ENCODE measurements around the gene NEUROG3.
A peak's percentile ranks its signal among the peaks of the same experiment; 100 is the strongest.
"Not testable (repeated sequence)": the region's sequence is repeated elsewhere in the genome, so short reads cannot be mapped to it uniquely, and the experiment has no call there.

Gene NEUROG3

GRCh38 chr10:69558559-69558958 is 14.7 kb downstream of the NEUROG3 start:
- no peak overlapping the region for H3K4me3 ChIP-seq
- H3K27ac ChIP-seq: no peak overlapping the region
- no peak for TF ChIP-seq Cebpa-rat (IDR thresholded peaks at IDR 0.05)
- no peaks in the 10 kb centered on the region for H3K9me3 ChIP-seq
- H3K36me3 ChIP-seq: no peaks in the 10 kb centered on the region
- peaks cover 7% of the 10 kb centered on the region for H3K4me1 ChIP-seq
- H3K9ac ChIP-seq: no peak overlapping the region
- 0 out of 2 replicates have a peak, but pooled peaks cover 3% of the 10 kb centered on the region for H3K27me3 ChIP-seq
- H4K20me1 ChIP-seq: no peaks in the 10 kb centered on the region
- peak overlapping the region; percentile 35 for H3K4me2 ChIP-seq

- Histone ChIP-seq H3K4me3 (no peak overlapping the region), H3K4me2 (no peak overlapping the region), H3K9me3 (peaks cover 20% of the 10 kb centered on the region), H3K36me3 (no peaks in the 10 kb centered on the region), H3K27me3 (no peaks in the 10 kb centered on the region), H3K27ac (no peak overlapping the region), H3K9ac (no peak overlapping the region), H4K20me1 (no peaks in the 10 kb centered on the region), H3K4me1 (peaks cover 7% of the 10 kb centered on the region)
- no peak for TF ChIP-seq Cebpa-rat (IDR thresholded peaks at IDR 0.05)
Observed at GRCh38 chr10:69554611-69555010, 18.6 kb downstream of the NEUROG3 start.

GRCh38 chr10:69553328-69553727 is 19.9 kb downstream of the NEUROG3 start:
- no peaks in the 10 kb centered on the region for H4K20me1 ChIP-seq
- H3K9me3 ChIP-seq: peaks cover 33% of the 10 kb centered on the region
- no peak overlapping the region for H3K4me2 ChIP-seq
- peaks cover 2% of the 10 kb centered on the region for H3K4me1 ChIP-seq
- H3K27ac ChIP-seq: no peak overlapping the region
- no peaks in the 10 kb centered on the region for H3K36me3 ChIP-seq
- TF ChIP-seq Cebpa-rat (IDR thresholded peaks at IDR 0.05): no peak
- H3K9ac ChIP-seq: no peak overlapping the region
- H3K27me3 ChIP-seq: no peaks in the 10 kb centered on the region
- no peak overlapping the region for H3K4me3 ChIP-seq

GRCh38 chr10:69552268-69552667 is 21.0 kb downstream of the NEUROG3 start:
- H3K9me3 ChIP-seq: peaks cover 33% of the 10 kb centered on the region
- no peaks in the 10 kb centered on the region for H3K4me1 ChIP-seq
- H3K4me2 ChIP-seq: no peak overlapping the region
- H3K36me3 ChIP-seq: no peaks in the 10 kb centered on the region
- TF ChIP-seq Cebpa-rat (IDR thresholded peaks at IDR 0.05): no peak
- no peak overlapping the region for H3K27ac ChIP-seq
- H3K9ac ChIP-seq: no peak overlapping the region
- no peak overlapping the region for H3K4me3 ChIP-seq
- H3K27me3 ChIP-seq: no peaks in the 10 kb centered on the region
- no peaks in the 10 kb centered on the region for H4K20me1 ChIP-seq

- Histone ChIP-seq H3K4me3 (no peak overlapping the region), H3K9ac (no peak overlapping the region), H3K27ac (no peak overlapping the region), H3K27me3 (no peaks in the 10 kb centered on the region), H3K36me3 (no peaks in the 10 kb centered on the region), H3K4me2 (no peak overlapping the region), H3K4me1 (no peaks in the 10 kb centered on the region), H3K9me3 (peaks cover 33% of the 10 kb centered on the region), H4K20me1 (no peaks in the 10 kb centered on the region)
- TF ChIP-seq Cebpa-rat (IDR thresholded peaks at IDR 0.05): no peak
Observed at GRCh38 chr10:69549959-69550358, 23.3 kb downstream of the NEUROG3 start.

GRCh38 chr10:69541463-69541862 is 31.8 kb downstream of the NEUROG3 start:
- Histone ChIP-seq H3K4me1 (no peaks in the 10 kb centered on the region), H3K4me2 (no peak overlapping the region), H3K9me3 (peaks cover 33% of the 10 kb centered on the region), H3K27ac (no peak overlapping the region), H3K4me3 (no peak overlapping the region), H3K9ac (no peak overlapping the region), H3K27me3 (no peaks in the 10 kb centered on the region), H4K20me1 (no peaks in the 10 kb centered on the region), H3K36me3 (no peaks in the 10 kb centered on the region)
- no peak for TF ChIP-seq Cebpa-rat (IDR thresholded peaks at IDR 0.05)

GRCh38 chr10:69538461-69538860 is 34.8 kb downstream of the NEUROG3 start:
- Histone ChIP-seq H3K4me2 (no peak overlapping the region), H3K9me3 (peaks cover 33% of the 10 kb centered on the region), H3K4me1 (no peaks in the 10 kb centered on the region), H3K4me3 (no peak overlapping the region), H4K20me1 (no peaks in the 10 kb centered on the region), H3K27me3 (no peaks in the 10 kb centered on the region), H3K9ac (no peak overlapping the region), H3K27ac (no peak overlapping the region), H3K36me3 (no peaks in the 10 kb centered on the region)
- TF ChIP-seq Cebpa-rat (IDR thresholded peaks at IDR 0.05): no peak

- no peak overlapping the region for H3K4me3 ChIP-seq
- no peaks in the 10 kb centered on the region for H3K27me3 ChIP-seq
- no peak overlapping the region for H3K4me2 ChIP-seq
- no peaks in the 10 kb centered on the region for H4K20me1 ChIP-seq
- H3K9me3 ChIP-seq: peaks cover 31% of the 10 kb centered on the region
- TF ChIP-seq Cebpa-rat (IDR thresholded peaks at IDR 0.05): no peak
- no peak overlapping the region for H3K9ac ChIP-seq
- H3K27ac ChIP-seq: no peak overlapping the region
- no peaks in the 10 kb centered on the region for H3K36me3 ChIP-seq
- no peaks in the 10 kb centered on the region for H3K4me1 ChIP-seq
Observed at GRCh38 chr10:69537449-69537848, 35.8 kb downstream of the NEUROG3 start.

GRCh38 chr10:69536521-69536920 is 36.7 kb downstream of the NEUROG3 start:
- H3K9me3 ChIP-seq: peaks cover 22% of the 10 kb centered on the region
- not testable (repeated sequence) for H4K20me1 ChIP-seq, H3K4me3 ChIP-seq, H3K4me2 ChIP-seq, H3K9ac ChIP-seq, H3K36me3 ChIP-seq, H3K27ac ChIP-seq, H3K4me1 ChIP-seq, H3K27me3 ChIP-seq

- no peaks in the 10 kb centered on the region for H3K9me3 ChIP-seq
- no peak overlapping the region for H3K27ac ChIP-seq
- H3K27me3 ChIP-seq: no peaks in the 10 kb centered on the region
- no peak overlapping the region for H3K4me3 ChIP-seq
- no peaks in the 10 kb centered on the region for H3K36me3 ChIP-seq
- H3K4me1 ChIP-seq: no peaks in the 10 kb centered on the region
- no peak overlapping the region for H3K4me2 ChIP-seq
- TF ChIP-seq Cebpa-rat (IDR thresholded peaks at IDR 0.05): no peak
- no peak overlapping the region for H3K9ac ChIP-seq
- H4K20me1 ChIP-seq: no peaks in the 10 kb centered on the region
Observed at GRCh38 chr10:69533658-69534057, 39.6 kb downstream of the NEUROG3 start.

- H3K4me1 ChIP-seq: no peaks in the 10 kb centered on the region
- H3K36me3 ChIP-seq: no peaks in the 10 kb centered on the region
- no peak for TF ChIP-seq Cebpa-rat (IDR thresholded peaks at IDR 0.05)
- no peak overlapping the region for H3K4me2 ChIP-seq
- H4K20me1 ChIP-seq: no peaks in the 10 kb centered on the region
- no peak overlapping the region for H3K27ac ChIP-seq
- H3K27me3 ChIP-seq: no peaks in the 10 kb centered on the region
- no peaks in the 10 kb centered on the region for H3K9me3 ChIP-seq
- no peak overlapping the region for H3K9ac ChIP-seq
- no peak overlapping the region for H3K4me3 ChIP-seq
Observed at GRCh38 chr10:69527961-69528360, 45.3 kb downstream of the NEUROG3 start.

Data from BLaER1 (cell line).